HepG2 (cell line): ENCODE measurements around the gene ZBTB7B. TPM values are rescaled to one million over a fixed set of nuclear protein-coding genes. Genes with fewer than 3 reads are reported as not detected.
A peak's percentile ranks its signal among the peaks of the same experiment; 100 is the strongest.

Experiments used
- BHLHE40 ChIP-seq: IDR thresholded peaks from 2 replicates; pipeline ENCODE4 v1.6.1; 2011; ENCODE audit warnings: low read length, improper control_type of control experiment
- DR1 ChIP-seq: sonication (generic); formaldehyde crosslinking; IDR thresholded peaks from 2 replicates; pipeline ENCODE4 v1.8.0; 2021; ENCODE audit warnings: mild to moderate bottlenecking, missing genetic modification reagents, inconsistent platforms
- GMEB2 ChIP-seq: IDR thresholded peaks from 2 replicates; pipeline ENCODE4 v1.6.1; 2016; ENCODE audit warnings: missing biosample characterization, missing genetic modification reagents, low read depth
- GPN1 ChIP-seq: sonication (generic); formaldehyde crosslinking; IDR thresholded peaks from 2 replicates; pipeline ENCODE4 v1.5.1; 2020; ENCODE audit warnings: missing genetic modification reagents, borderline replicate concordance
- HNF4A ChIP-seq: sonication (generic); formaldehyde crosslinking; IDR thresholded peaks from 2 replicates; pipeline ENCODE4 v1.4.0; 2020; ENCODE audit warnings: missing genetic modification reagents
- KDM2A ChIP-seq: sonication (generic); formaldehyde crosslinking; IDR thresholded peaks from 2 replicates; pipeline ENCODE4 v1.4.0; 2020; ENCODE audit warnings: low read depth, missing genetic modification reagents, borderline replicate concordance
- MAX ChIP-seq: IDR thresholded peaks from 2 replicates; pipeline ENCODE4 v1.6.1; 2012; ENCODE audit warnings: inconsistent platforms
- MIXL1 ChIP-seq: IDR thresholded peaks from 2 replicates; pipeline ENCODE4 v1.6.1; 2016
- MYC ChIP-seq: sonication (generic); formaldehyde crosslinking; IDR thresholded peaks from 2 replicates; pipeline ENCODE4 v1.9.0; 2021; ENCODE audit warnings: missing genetic modification reagents, borderline replicate concordance
- MYPOP ChIP-seq: sonication (generic); formaldehyde crosslinking; IDR thresholded peaks from 2 replicates; pipeline ENCODE4 v1.8.1; 2023; ENCODE audit warnings: mild to moderate bottlenecking, moderate library complexity, missing genetic modification reagents
- NR1H2 ChIP-seq: sonication (generic); formaldehyde crosslinking; IDR thresholded peaks from 2 replicates; pipeline ENCODE4 v1.8.1; 2022; ENCODE audit warnings: low read depth, missing genetic modification reagents, borderline replicate concordance
- SALL1 ChIP-seq: sonication (generic); formaldehyde crosslinking; IDR thresholded peaks from 2 replicates; pipeline ENCODE4 v1.8.0; 2022; ENCODE audit warnings: mild to moderate bottlenecking, missing genetic modification reagents
- SNAPC4 ChIP-seq: sonication (generic); formaldehyde crosslinking; IDR thresholded peaks from 2 replicates; pipeline ENCODE4 v1.4.0; 2020; ENCODE audit warnings: mild to moderate bottlenecking, missing genetic modification reagents
- ZFY ChIP-seq: sonication (generic); formaldehyde crosslinking; IDR thresholded peaks from 2 replicates; pipeline ENCODE4 v1.4.0; 2020; ENCODE audit warnings: missing genetic modification reagents
- ZNF12 ChIP-seq: sonication (generic); formaldehyde crosslinking; IDR thresholded peaks from 2 replicates; pipeline ENCODE4 v1.5.0; 2020; ENCODE audit warnings: missing genetic modification reagents
- ZNF331 ChIP-seq: sonication (generic); formaldehyde crosslinking; IDR thresholded peaks from 2 replicates; pipeline ENCODE4 v1.4.0; 2020; ENCODE audit warnings: missing genetic modification reagents
- ZNF562 ChIP-seq: sonication (generic); formaldehyde crosslinking; IDR thresholded peaks from 2 replicates; pipeline ENCODE4 v1.8.0; 2022; ENCODE audit warnings: missing genetic modification reagents, borderline replicate concordance
- ZNF772 ChIP-seq: sonication (generic); formaldehyde crosslinking; IDR thresholded peaks from 2 replicates; pipeline ENCODE4 v1.5.0; 2020; ENCODE audit warnings: mild to moderate bottlenecking, missing genetic modification reagents
- polyA plus RNA-seq, 8 experiments: library from polyadenylated mRNA; depleted of rRNA in 3 of 8; stranded (reverse) in 7 of 8; unstranded in 1 of 8; fragments of >200 nt; fragmentation: Illumina TruSeq in 4 of 8; extraction: Trizol in 4 of 8; gene quantifications; 2 replicates each; pipeline versions ENCODE4 v1.2.1 to v1.2.3, GENCODE V29; 2011 to 2016; ENCODE audit warnings: low read depth in 4 of 8, missing spikeins in 1 of 8, mixed read lengths in 1 of 8; ENCODE audit not compliant: insufficient read depth in 1 of 8
- total RNA-seq, 5 experiments: library from RNA; depleted of rRNA; stranded (reverse); fragments of >200 nt; fragmentation: Illumina TruSeq; extraction: Trizol; gene quantifications; 2 replicates each; pipeline ENCODE4 v1.2.3, GENCODE V29; 2016; ENCODE audit warnings: low read depth in 1 of 5

Gene ZBTB7B
- total and polyA plus RNA-seq, 2 of the 13 experiments (the other 11 are each of a cell fraction or from before 2014, with no cell fraction given), result 15.5 to 17.5 TPM

GRCh38 chr1:155043301-155043702 is 40.7 kb downstream of the ZBTB7B start (continued):
- TF ChIP-seq MYC (CRISPR knock-in tag), result peak; percentile 48; the same call in 1 of the 2 replicates
- TF ChIP-seq HNF4A (CRISPR knock-in tag), result no peak
- TF ChIP-seq SNAPC4 (CRISPR knock-in tag), result no peak
- TF ChIP-seq GMEB2 (CRISPR knock-in tag), result no peak
- 0 out of 2 replicates have a peak, but pooled peaks have one; percentile 25 for TF ChIP-seq ZNF772 (CRISPR knock-in tag)
- TF ChIP-seq GPN1, result no peak
- TF ChIP-seq KDM2A (CRISPR knock-in tag), result 0 out of 2 replicates have a peak, but pooled peaks have one; percentile 34
- peak; percentile 24; the same call in 1 of the 2 replicates for TF ChIP-seq SALL1 (CRISPR knock-in tag)
- TF ChIP-seq MIXL1, result no peak
- no peak for TF ChIP-seq ZNF562 (CRISPR knock-in tag)
- no peak for TF ChIP-seq DR1 (CRISPR knock-in tag)
- TF ChIP-seq NR1H2, result peak; percentile 70; the same call in 1 of the 2 replicates
- TF ChIP-seq ZNF331 (CRISPR knock-in tag), result no peak
- 0 out of 2 replicates have a peak, but pooled peaks have one; percentile 20 for TF ChIP-seq ZNF12
- peak; percentile 49 for TF ChIP-seq MAX
- TF ChIP-seq BHLHE40, result peak; percentile 88
- 0 out of 2 replicates have a peak, but pooled peaks have one; percentile 8 for TF ChIP-seq ZFY (CRISPR knock-in tag)
- TF ChIP-seq MYPOP (CRISPR knock-in tag), result 0 out of 2 replicates have a peak, but pooled peaks have one; percentile 31
